GM19328 (cell line): Measurements from ENCODE around the gene TBCEL.

Source experiments
- ATAC-seq: cut with Tn5 transposase; IDR thresholded peaks from one replicate; pipeline ENCODE4 v1.9.1; 2021; ENCODE audit warnings: mild to moderate bottlenecking, moderate library complexity; ENCODE audit not compliant: unreplicated experiment

TBCEL gene

DNA sequence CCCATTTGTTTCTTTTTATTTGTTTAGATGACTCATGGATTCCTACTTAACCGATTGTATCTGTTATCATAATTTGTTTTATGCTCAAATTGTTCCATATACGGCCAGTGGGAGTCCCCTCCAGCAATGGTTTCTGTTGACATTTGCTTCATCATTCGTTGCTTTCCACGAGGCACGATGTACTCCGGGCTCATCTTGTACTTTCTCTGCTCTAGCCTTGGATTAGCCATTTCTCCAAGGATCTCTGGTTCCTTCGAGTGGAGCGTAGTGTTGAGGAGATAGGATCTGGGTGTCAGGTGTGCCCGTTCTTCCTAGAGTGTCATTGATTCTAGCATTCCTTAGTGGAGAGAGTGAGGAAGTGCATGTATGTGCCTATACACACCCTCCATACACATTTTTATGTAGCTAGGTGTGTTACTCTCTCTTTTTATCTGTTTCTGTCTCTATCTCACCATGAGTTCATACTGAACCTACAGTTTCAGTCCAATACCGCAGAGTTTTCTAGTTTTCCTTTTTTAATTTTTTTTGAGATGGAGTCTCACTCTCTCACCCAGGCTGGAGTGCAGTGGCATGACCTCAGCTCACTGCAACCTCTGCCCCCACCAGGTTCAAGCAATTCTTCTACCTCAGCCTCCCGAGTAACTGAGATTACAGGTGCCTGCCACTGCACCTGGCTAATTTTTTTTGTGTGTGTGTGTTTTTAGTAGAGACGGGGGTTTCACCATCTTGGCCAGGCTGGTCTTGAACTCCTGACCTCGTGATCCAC lies 108.5 kb downstream of the TBCEL start:
- no peak for ATAC-seq

DNA sequence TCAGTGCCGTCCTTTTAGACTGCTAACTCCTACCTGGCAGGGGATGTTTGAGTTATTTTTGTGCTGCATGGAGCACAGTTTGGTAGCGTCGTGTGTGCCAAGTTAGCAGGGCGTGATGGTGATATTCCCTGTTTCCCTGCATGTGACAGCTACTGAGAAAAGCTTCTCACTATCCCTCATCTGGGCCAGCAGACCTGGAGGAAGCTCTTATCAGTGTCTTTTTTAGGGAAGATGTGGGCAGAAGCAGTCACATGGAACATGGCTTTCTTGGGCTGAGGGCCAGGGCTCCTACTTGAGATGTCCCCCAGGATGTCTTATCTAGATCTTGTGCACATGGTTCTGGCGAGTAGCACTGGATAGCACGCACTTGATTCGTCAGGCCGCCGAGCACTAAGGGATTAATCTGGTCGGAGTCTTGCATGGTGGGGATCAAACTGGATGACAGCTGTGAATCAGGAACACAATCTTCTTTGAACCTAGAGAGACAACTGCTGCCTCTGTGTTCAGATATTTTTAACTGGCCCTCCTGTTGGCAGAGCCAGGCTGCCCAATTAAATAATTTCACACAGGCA lies 110.9 kb downstream of the TBCEL start:
- no peak for ATAC-seq

DNA sequence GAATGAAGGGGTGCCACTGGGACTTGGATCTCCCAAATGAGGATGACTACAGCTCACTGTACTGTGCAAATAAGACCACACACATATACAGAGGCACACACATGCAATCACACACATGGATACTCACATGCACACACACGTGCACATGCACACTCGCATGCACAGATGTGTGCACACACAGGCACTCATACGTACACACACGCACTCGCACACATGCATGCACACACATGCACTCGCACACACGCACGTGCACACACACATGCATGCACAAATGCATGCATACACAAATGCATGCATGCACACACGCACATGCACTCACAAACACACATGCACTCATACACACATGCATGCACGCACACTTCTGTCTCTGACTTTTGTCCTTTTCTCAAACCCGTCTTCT lies 113.1 kb downstream of the TBCEL start:
- ATAC-seq, result no peak

DNA sequence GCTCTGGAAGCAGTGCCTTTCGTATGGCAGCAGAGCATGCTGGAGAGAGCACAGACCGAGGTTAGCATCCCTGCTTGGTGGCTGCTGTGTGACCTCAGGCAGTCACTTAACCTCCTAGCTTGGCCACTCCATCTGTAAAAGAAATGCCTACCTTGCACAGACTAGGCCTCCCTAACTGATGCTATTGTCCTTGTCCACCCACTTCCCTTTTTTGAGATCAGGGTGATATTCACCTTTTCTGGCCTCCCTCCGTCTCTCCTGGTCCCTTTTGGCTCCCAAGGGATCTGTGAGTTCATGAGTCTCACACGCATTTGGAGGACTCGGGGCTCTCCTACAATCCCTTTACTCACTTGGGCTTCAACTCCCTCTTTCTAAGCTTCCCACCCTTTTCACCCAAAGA lies 114.4 kb downstream of the TBCEL start:
- ATAC-seq, result no peak

DNA sequence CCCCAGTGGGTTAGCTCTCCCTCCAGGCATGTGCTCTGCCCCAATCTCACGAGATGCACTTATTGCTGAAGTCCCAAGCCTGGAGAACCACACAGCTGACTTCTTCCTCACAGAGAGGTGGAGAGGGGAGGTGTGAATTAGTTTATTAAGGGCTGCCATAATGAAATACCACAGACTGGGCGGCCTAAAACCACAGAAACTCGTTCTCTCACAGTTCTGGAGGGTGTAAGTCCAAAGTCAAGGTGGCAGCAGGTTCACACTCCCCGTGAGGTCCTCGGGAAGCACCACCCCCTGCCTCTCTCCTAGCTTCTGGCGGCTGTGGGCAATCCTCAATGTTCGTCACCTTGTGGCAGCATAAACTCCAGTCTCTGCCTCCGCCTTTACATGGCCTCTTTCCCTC lies 116.5 kb downstream of the TBCEL start:
- ATAC-seq, result no peak
